ENCODE measurements around the gene LAMC2. TPM values are rescaled to one million over a fixed set of nuclear protein-coding genes. Genes with fewer than 3 reads are reported as not detected.

LAMC2 gene
- total RNA-seq, 4 donors from 2014 or later = 2.6 to 23.3 (median 7.3) TPM

- DNase-seq (ENCODE audit: low spot score) = no peak
- ATAC-seq (ENCODE audit: low FRiP score) = no peak
- no peak for TF ChIP-seq CTCF (IDR thresholded peaks at IDR 0.05)
Measured at GRCh38 chr1:183194527-183195141, 8.6 kb downstream of the LAMC2 start.

- ATAC-seq (ENCODE audit: low FRiP score) (no peak), DNase-seq (ENCODE audit: low spot score) (no peak)
- no peak for TF ChIP-seq CTCF (IDR thresholded peaks at IDR 0.05)
Measured at GRCh38 chr1:183195142-183195574, 9.1 kb downstream of the LAMC2 start.

- ATAC-seq (ENCODE audit: low FRiP score) (no peak), DNase-seq (ENCODE audit: low spot score) (no peak)
Measured at GRCh38 chr1:183197762-183198161, 11.7 kb downstream of the LAMC2 start.

GRCh38 chr1:183198463-183198862 lies 12.4 kb downstream of the LAMC2 start:
- ATAC-seq (ENCODE audit: low FRiP score) = peak; percentile 98
- peak; percentile 36 for DNase-seq (ENCODE audit: low spot score)

More at GRCh38 chr1:183197762-183198161, 11.7 kb downstream of the LAMC2 start:
- no peak for TF ChIP-seq CTCF (IDR thresholded peaks at IDR 0.05)

GRCh38 chr1:183199304-183199703 lies 13.2 kb downstream of the LAMC2 start:
- DNase-seq (ENCODE audit: low spot score) (no peak), ATAC-seq (ENCODE audit: low FRiP score) (no peak)
- no peak for TF ChIP-seq CTCF (IDR thresholded peaks at IDR 0.05)

More at GRCh38 chr1:183198463-183198862, 12.4 kb downstream of the LAMC2 start:
- no peak for TF ChIP-seq CTCF (IDR thresholded peaks at IDR 0.05)

- DNase-seq (ENCODE audit: low spot score) (no peak), ATAC-seq (ENCODE audit: low FRiP score) (no peak)
- TF ChIP-seq CTCF (IDR thresholded peaks at IDR 0.05) = no peak
Measured at GRCh38 chr1:183200451-183200850, 14.4 kb downstream of the LAMC2 start.

- ATAC-seq (ENCODE audit: low FRiP score) (no peak), DNase-seq (ENCODE audit: low spot score) (no peak)
- no peak for TF ChIP-seq CTCF (IDR thresholded peaks at IDR 0.05)
Measured at GRCh38 chr1:183203094-183203493, 17.0 kb downstream of the LAMC2 start.
